HUES6 (cell line): ENCODE results near the gene EPHB1.

Experiments
- H3K27ac ChIP-seq: 2 replicates; pipeline ENCODE4 v1.7.0; 2013; ENCODE audit warnings: low read depth, mild to moderate bottlenecking, low read length, inconsistent platforms
- H3K27me3 ChIP-seq: 2 replicates; pipeline ENCODE4 v1.6.1; 2013; ENCODE audit warnings: low read length; ENCODE audit not compliant: control insufficient read depth, insufficient read depth
- H3K36me3 ChIP-seq: 2 replicates; pipeline ENCODE4 v1.6.1; 2013; ENCODE audit warnings: low read length; ENCODE audit not compliant: control insufficient read depth, insufficient read depth
- H3K4me1 ChIP-seq: 2 replicates; pipeline ENCODE4 v1.6.1; 2013; ENCODE audit warnings: low read length; ENCODE audit not compliant: control insufficient read depth, insufficient read depth
- H3K4me3 ChIP-seq: 2 replicates; pipeline ENCODE4 v1.5.1; 2013; ENCODE audit warnings: low read depth, low read length
- H3K9ac ChIP-seq: one replicate; pipeline ENCODE4 v1.6.1; 2013; ENCODE audit warnings: mild to moderate bottlenecking, low read length
- H3K9me3 ChIP-seq: 2 replicates; pipeline ENCODE4 v1.6.1; 2013; ENCODE audit warnings: low read depth, low read length; ENCODE audit not compliant: control insufficient read depth, insufficient read depth

EPHB1 gene

GRCh38 chr3:134896696-134897095 is 101.6 kb downstream of the EPHB1 start:
- Histone ChIP-seq H3K4me3 (no peak overlapping the region), H3K27ac (no peak overlapping the region)

GRCh38 chr3:134897391-134898141 is 102.5 kb downstream of the EPHB1 start:
- no peak overlapping the region for H3K9ac ChIP-seq
- H3K27me3 ChIP-seq, result peaks cover 42% of the 10 kb centered on the region
- no peaks in the 10 kb centered on the region for H3K36me3 ChIP-seq
- H3K4me3 ChIP-seq, result no peak overlapping the region
- peaks cover 5% of the 10 kb centered on the region for H3K4me1 ChIP-seq
- no peak overlapping the region for H3K27ac ChIP-seq
- H3K9me3 ChIP-seq, result no peaks in the 10 kb centered on the region

More at GRCh38 chr3:134896696-134897095, 101.6 kb downstream of the EPHB1 start:
- Histone ChIP-seq H3K27me3 (peaks cover 48% of the 10 kb centered on the region), H3K4me1 (peaks cover 11% of the 10 kb centered on the region), H3K9me3 (no peaks in the 10 kb centered on the region), H3K36me3 (no peaks in the 10 kb centered on the region), H3K9ac (no peak overlapping the region)

DNA sequence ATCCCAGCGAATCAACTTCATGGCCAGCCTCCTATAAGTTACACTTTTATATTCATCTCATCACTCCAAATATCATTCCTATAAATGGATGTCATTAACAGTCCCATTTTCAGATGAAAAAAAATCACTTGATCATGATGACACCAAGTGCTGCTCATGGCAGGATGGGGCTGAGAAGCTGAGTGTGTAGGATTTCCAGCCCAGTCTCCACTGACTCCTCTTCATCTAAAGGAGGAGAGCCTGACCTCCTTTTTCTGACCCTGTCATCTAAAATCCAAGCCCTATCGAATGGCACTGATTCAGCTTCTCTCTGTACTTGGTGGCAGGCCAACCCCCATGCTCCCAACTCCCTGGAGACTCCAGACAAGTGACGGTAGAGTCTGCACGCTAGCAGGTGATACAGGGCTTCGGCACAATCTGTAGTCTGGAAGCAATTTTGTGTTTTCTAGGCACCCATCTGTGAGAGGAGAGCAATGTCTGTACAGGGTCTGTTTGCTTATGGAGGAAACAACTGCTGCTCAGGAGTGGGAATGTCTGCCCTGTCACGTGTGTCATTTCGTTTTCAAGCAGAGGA is 103.2 kb downstream of the EPHB1 start:
- Histone ChIP-seq H3K27ac (no peak overlapping the region), H3K36me3 (no peaks in the 10 kb centered on the region), H3K9me3 (no peaks in the 10 kb centered on the region), H3K4me1 (no peaks in the 10 kb centered on the region; the same call in 1 of the 2 replicates), H3K27me3 (peaks cover 37% of the 10 kb centered on the region), H3K9ac (no peak overlapping the region), H3K4me3 (no peak overlapping the region)

GRCh38 chr3:134899786-134900185 is 104.7 kb downstream of the EPHB1 start:
- Histone ChIP-seq H3K4me1 (no peaks in the 10 kb centered on the region; the same call in 1 of the 2 replicates), H3K27ac (no peak overlapping the region), H3K36me3 (no peaks in the 10 kb centered on the region), H3K9ac (no peak overlapping the region), H3K27me3 (peaks cover 22% of the 10 kb centered on the region), H3K4me3 (no peak overlapping the region), H3K9me3 (no peaks in the 10 kb centered on the region)

DNA sequence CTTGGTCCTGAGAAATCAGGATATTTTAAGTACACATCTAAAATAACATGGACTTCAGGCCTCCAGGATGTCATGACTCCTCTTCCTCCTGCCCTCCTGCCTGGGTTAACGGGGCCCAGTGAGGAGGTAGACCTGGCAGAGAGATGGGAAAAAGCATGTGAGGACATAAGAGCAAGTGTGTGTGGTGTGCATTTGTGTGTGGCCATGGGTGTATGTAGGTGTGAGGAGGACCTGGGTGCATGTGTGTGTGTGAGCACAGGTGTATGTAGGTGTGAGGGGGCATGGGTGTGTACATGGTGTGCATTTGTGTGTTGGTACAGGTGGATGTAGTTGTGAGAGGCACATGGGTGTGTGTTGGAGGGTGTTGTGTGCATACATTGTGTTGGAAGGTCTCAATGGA is 105.4 kb downstream of the EPHB1 start:
- Histone ChIP-seq H3K9ac (no peak overlapping the region), H3K27me3 (peaks cover 16% of the 10 kb centered on the region), H3K4me3 (no peak overlapping the region), H3K27ac (no peak overlapping the region), H3K9me3 (no peaks in the 10 kb centered on the region), H3K4me1 (no peaks in the 10 kb centered on the region; the same call in 1 of the 2 replicates), H3K36me3 (no peaks in the 10 kb centered on the region)

DNA sequence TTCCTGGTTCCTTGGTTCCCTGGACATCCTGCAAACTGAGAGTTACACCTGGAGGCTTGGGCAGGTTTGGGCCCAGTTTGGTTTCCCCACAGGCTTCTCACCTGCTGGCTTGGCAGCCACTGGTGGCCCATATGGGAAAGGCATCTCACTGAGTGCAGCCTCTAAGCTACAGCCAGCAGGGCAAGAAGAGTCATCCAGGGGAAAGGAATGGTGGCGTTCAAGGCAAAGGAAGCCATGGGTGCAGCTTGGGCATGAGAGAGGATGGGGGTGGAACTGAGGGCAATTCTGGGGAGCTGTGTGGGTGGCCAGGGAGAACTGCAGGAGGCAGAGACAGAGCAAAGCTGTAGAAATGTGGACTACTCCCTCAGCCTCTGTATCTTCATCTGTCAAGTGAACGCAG is 106.4 kb downstream of the EPHB1 start:
- no peak overlapping the region for H3K9ac ChIP-seq
- H3K4me1 ChIP-seq, result no peaks in the 10 kb centered on the region; the same call in 1 of the 2 replicates
- H3K9me3 ChIP-seq, result no peaks in the 10 kb centered on the region
- no peak overlapping the region for H3K4me3 ChIP-seq
- no peak overlapping the region for H3K27ac ChIP-seq
- peaks cover 8% of the 10 kb centered on the region; the same call in 1 of the 2 replicates for H3K27me3 ChIP-seq
- no peaks in the 10 kb centered on the region for H3K36me3 ChIP-seq

DNA sequence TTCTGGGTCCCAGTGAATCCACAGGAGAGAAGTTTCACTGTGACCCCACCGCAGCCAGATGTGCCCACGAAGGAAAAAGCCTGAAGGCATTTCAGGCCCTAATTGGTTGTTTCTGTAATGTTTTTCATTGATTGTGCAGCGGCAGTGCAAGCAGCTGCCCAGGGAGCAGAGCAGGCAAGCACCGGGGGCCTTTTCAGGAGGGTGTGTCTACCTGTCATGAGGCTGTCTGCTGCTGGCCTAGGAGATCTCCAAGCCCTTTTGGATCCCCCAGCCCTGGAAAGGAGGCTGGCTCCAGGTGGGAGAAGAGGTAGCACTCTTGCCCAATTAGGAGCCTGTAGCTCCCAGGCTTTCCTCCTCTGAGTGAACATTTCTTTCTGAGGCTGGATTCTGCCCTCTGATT is 108.8 kb downstream of the EPHB1 start:
- 0 out of 2 replicates have a peak, but pooled peaks cover 4% of the 10 kb centered on the region for H3K27me3 ChIP-seq
- H3K4me3 ChIP-seq, result no peak overlapping the region
- no peaks in the 10 kb centered on the region for H3K9me3 ChIP-seq
- no peaks in the 10 kb centered on the region; the same call in 1 of the 2 replicates for H3K4me1 ChIP-seq
- no peak overlapping the region for H3K9ac ChIP-seq
- H3K27ac ChIP-seq, result no peak overlapping the region
- no peaks in the 10 kb centered on the region for H3K36me3 ChIP-seq

GRCh38 chr3:134904241-134904771 is 109.2 kb downstream of the EPHB1 start:
- no peak overlapping the region for H3K4me3 ChIP-seq
- no peaks in the 10 kb centered on the region; the same call in 1 of the 2 replicates for H3K4me1 ChIP-seq
- 0 out of 2 replicates have a peak, but pooled peaks cover under 1% of the 10 kb centered on the region for H3K27me3 ChIP-seq
- no peaks in the 10 kb centered on the region for H3K36me3 ChIP-seq
- no peak overlapping the region for H3K9ac ChIP-seq
- H3K9me3 ChIP-seq, result no peaks in the 10 kb centered on the region
- H3K27ac ChIP-seq, result no peak overlapping the region

- H3K9ac ChIP-seq, result no peak overlapping the region
- H3K9me3 ChIP-seq, result no peaks in the 10 kb centered on the region
- H3K4me3 ChIP-seq, result no peak overlapping the region
- no peaks in the 10 kb centered on the region for H3K27me3 ChIP-seq
- no peaks in the 10 kb centered on the region; the same call in 1 of the 2 replicates for H3K4me1 ChIP-seq
- no peaks in the 10 kb centered on the region for H3K36me3 ChIP-seq
- H3K27ac ChIP-seq, result no peak overlapping the region
Measured at GRCh38 chr3:134904776-134905646, 110.0 kb downstream of the EPHB1 start.

- Histone ChIP-seq H3K27ac (no peak overlapping the region), H3K4me3 (no peak overlapping the region), H3K4me1 (no peaks in the 10 kb centered on the region; the same call in 1 of the 2 replicates), H3K9ac (no peak overlapping the region), H3K36me3 (no peaks in the 10 kb centered on the region), H3K9me3 (no peaks in the 10 kb centered on the region), H3K27me3 (no peaks in the 10 kb centered on the region)
Measured at GRCh38 chr3:134905647-134905935, 110.5 kb downstream of the EPHB1 start.
